HTR-8/SVneo (cell line): ENCODE data around the gene ANKS1B.

Experiments used
- DNase-seq: peaks from one replicate; pipeline ENCODE4 v3.0.0; 2011; ENCODE audit warnings: low spot score, mixed read lengths; ENCODE audit not compliant: insufficient read length
- FAIRE-seq: peaks from 2 replicates; lab custom pipeline; 2011; peaks lifted over from hg19 to GRCh38; lab: Jason Lieb, UNC

Gene ANKS1B

GRCh38 chr12:98819821-98820404 lies 1164.8 kb downstream of the ANKS1B start:
- FAIRE-seq (no peak), DNase-seq (no peak)

DNA sequence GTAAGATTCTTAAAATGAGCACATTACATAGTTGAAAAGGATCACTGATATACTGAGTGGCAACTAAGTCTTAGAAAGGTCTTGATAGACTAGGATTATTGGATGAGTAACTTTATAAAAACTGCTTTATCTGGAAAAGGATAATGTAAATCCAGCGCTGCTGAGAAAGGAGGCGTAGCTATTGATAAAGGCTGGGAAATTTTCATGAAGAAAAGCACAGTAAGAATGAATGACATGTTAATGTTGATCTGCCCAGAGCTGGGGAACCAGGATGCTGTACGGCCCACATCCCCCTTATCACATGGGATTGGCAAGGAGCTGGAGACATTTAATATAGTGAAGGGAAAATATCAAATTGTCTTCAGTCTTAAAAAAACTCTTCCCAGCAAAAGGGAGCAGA lies 1165.7 kb downstream of the ANKS1B start:
- no peak for FAIRE-seq
- DNase-seq: no peak

GRCh38 chr12:98818239-98818638 lies 1166.5 kb downstream of the ANKS1B start:
- FAIRE-seq (no peak), DNase-seq (no peak)

GRCh38 chr12:98817742-98818141 lies 1167.0 kb downstream of the ANKS1B start:
- DNase-seq: no peak
- no peak for FAIRE-seq

DNA sequence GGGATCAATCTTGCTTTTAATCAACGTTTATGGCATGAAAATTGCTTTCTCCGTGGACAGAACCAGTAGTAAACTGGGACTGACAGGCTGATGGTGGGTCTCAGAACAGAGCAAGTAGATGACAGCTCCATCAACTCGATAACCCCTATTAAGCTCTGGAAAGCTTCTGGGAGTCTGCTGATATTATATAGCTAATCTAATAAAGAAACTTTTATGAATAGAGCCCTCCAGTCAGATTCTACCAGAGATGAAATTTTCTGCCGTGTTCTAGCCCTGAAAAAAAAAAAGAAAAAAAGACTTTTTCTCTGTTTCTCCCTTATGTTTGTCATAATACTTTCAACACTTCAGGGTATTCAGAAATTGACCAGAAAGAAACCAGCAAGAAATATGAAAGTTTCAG lies 1168.0 kb downstream of the ANKS1B start:
- DNase-seq (no peak), FAIRE-seq (no peak)

DNA sequence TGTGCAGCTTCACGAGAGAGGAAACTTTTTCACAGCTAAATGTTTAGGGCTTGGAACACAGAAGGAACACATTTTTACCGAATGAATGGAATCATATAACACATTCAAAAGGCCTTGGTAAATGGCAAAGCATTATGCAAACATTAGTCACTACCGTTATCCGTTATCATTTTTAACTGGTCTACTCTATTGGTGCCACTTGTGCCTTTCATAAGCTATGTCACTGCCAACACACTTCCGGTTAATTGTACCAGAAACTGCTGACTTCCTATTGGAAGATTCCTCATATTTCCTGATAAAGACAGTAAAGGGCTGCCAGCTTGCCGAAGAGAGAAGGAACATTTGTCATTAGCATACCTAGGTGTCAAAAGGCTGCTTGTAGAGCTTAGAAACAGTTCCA lies 1170.5 kb downstream of the ANKS1B start:
- no peak for FAIRE-seq

DNA sequence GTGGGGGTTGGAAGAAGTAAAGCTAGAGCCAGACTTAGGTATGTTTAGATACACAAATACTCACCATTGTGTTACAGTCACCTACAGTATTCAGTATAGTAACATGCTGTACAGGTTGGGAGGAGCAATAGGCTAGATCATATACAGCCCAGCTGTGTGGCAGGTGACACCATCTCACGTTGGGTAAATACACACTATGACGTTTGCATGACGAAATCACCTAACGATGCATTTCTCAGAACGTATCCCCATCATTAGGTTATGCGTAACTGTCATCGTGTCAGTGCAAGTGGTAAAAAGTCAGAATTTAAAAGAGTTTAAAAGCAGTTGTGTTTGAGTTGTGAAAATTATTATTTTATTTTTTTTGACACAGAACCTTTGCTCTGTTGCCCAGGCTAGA lies 1172.5 kb downstream of the ANKS1B start:
- no peak for DNase-seq
- no peak for FAIRE-seq

More for the DNA sequence above, 1170.5 kb downstream of the ANKS1B start:
- DNase-seq: no peak

- FAIRE-seq: no peak
- no peak for DNase-seq
These were observed 1176.4 kb downstream of the ANKS1B start for GRCh38 chr12:98808243-98808875.

- FAIRE-seq: no peak
These were observed 1177.5 kb downstream of the ANKS1B start for GRCh38 chr12:98807187-98807586.

DNA sequence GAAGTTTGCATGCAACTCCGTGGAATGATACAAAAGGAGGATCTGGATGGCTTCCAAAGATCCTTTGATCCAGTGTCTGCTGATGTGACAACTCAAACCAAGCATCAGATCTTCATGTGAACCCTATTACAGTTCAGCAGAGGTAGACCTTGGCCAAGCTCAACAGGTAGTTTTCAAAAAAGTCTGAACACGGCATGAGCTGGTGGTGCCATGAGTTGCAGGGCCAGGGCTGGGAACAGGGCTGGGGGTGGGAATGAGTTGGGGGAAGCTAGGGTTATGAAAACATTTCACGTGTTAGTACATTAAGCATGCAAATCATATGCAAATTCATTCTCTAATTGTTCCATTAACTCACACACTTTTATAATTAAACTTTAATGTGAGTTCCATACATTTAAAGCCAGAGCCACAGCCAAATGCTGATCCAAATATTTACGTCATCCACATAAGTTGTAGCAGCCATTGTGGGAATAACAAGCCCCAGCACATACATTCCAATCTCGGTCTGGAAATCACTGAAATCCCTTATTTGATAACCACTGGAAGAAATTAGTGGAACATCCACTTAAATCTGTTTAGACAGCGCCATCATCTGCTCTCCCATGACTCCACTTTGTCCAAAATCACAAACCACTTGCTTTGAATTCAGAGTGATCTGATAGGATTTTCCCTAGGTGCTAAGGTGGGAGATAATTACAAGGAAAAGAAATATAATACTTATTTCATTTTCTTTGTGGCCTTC lies 1181.1 kb downstream of the ANKS1B start:
- no peak for DNase-seq
- FAIRE-seq: no peak

More at GRCh38 chr12:98807187-98807586, 1177.5 kb downstream of the ANKS1B start:
- DNase-seq: no peak

DNA sequence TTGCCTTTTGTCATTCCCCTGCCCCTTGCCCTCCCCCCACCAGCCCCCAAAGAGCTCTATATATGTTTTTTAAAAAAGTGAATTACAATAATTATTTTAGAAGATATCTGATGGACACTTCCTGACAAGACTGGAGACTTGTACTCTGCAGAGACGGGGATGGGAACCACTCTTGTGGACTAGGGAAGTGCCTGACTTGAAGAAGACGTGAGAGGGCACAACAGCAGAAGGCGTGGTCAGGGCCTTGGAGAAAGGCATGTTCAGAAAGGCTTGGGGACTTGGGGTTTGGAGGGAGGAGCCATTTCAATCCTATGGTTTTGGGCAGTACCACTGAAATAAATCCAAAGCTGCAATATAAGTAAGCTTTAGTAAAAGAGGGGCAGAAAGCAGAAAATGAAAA lies 1184.9 kb downstream of the ANKS1B start:
- no peak for FAIRE-seq
- DNase-seq: no peak

DNA sequence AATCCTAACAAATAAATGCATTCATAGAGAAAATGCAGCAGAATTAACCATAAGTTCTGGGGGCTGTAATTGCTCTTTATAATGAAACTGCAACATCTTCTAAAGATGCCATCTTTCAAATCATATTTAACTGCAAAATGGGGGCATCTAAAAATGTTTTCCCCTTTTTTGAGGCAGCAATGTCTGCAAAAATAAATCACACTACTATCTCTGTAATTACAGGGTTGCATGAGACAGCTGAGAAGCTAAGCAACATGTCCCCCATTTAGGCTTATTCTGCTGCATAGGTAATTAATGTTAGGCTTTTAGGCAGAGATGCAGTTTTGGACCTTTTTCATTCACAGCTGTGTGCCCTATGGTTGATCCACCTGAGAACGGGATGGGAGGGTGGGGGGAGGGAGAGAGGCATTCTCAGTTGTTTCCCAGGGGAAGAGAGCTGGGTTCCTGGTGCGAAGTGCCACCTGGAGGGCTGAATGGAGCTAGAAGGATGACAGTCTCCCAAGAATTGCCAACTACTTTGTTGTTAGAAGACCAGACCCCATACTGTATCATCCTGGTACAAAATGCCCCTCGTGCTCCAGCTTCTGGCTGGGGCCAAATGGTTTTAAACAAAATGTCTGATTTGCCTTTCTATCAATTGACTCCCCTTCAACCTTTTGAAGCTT lies 1185.5 kb downstream of the ANKS1B start:
- no peak for FAIRE-seq
- DNase-seq: no peak

DNA sequence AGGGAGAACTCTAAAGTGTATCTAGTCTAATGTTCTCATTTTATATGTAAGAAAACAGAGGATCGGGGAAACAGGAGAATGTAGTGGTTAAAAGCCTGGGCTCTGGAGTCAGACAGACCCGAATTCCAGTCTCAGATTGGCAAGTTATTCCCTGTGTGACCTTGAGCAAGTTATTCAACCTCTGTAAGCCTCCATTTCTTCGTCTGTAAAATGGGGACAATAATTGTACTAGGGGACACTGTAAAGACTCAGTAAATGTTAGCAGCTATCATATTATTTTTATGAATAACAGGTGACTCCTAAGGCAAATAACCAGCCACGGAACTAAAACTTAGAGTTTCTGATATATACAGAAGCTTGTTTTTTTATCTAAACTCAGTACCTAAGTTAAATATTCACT lies 1187.5 kb downstream of the ANKS1B start:
- no peak for FAIRE-seq
- no peak for DNase-seq

DNA sequence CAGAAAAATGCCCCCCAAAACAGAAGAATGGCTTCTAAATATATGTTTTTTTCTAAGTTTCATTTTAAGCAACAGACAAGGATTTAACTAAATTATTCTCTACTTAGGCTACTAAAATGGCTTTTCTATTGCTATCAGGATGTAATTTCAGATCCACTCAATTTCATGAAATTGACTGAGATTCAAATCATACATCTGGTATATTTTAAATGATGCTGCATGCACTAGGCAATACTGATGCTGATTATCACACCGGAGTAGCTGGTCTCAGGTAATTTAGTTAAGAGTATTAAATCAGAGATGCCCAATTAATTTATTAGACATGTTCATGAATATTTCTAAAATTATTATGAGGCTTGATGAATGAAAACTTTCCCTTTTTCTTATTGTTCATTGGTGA lies 1188.0 kb downstream of the ANKS1B start:
- DNase-seq (no peak), FAIRE-seq (no peak)

- DNase-seq (no peak), FAIRE-seq (no peak)
These were observed 1191.6 kb downstream of the ANKS1B start for GRCh38 chr12:98793121-98793520.

- DNase-seq: no peak
These were observed 1193.3 kb downstream of the ANKS1B start for GRCh38 chr12:98791406-98791805.

DNA sequence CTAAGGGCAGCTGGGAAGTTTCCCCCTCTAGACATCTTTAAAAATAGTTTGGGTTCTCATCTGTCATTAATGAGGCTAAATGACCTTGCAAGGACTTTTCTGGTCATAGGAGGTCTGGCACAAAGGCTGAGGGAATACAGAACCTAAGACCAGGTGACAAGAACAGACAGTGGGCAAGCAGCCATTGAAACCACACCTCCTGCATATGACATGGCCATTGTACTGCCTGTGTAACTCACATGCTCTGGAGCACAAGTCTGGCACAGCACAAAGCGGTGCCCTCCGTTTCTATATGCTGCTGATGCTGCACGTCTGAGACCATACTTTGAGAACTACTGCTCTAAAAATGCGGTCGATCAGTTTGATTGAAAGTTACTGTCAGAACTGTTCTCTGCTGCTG lies 1196.3 kb downstream of the ANKS1B start:
- no peak for DNase-seq
- no peak for FAIRE-seq

More at GRCh38 chr12:98791406-98791805, 1193.3 kb downstream of the ANKS1B start:
- no peak for FAIRE-seq

- no peak for DNase-seq
- no peak for FAIRE-seq
These were observed 1198.1 kb downstream of the ANKS1B start for GRCh38 chr12:98786653-98787052.

GRCh38 chr12:98783420-98783819 lies 1201.3 kb downstream of the ANKS1B start:
- DNase-seq (no peak), FAIRE-seq (no peak)

GRCh38 chr12:98780261-98780660 lies 1204.5 kb downstream of the ANKS1B start:
- FAIRE-seq (no peak), DNase-seq (no peak)

GRCh38 chr12:98772818-98773217 lies 1211.9 kb downstream of the ANKS1B start:
- DNase-seq (no peak), FAIRE-seq (no peak)
